Endothelial cell of hepatic sinusoid (primary cell): ENCODE results near the gene SEC24C.
"Not testable (repeated sequence)": the region's sequence is repeated elsewhere in the genome, so short reads cannot be mapped to it uniquely, and the experiment has no call there.

ENCODE experiments used
- in situ Hi-C: cut with HindIII; loops from 2 replicates; pipeline ENCODE4 v1.10.0; 2017; ENCODE audit warnings: low sequenced_read_pairs

The SEC24C gene

DNA sequence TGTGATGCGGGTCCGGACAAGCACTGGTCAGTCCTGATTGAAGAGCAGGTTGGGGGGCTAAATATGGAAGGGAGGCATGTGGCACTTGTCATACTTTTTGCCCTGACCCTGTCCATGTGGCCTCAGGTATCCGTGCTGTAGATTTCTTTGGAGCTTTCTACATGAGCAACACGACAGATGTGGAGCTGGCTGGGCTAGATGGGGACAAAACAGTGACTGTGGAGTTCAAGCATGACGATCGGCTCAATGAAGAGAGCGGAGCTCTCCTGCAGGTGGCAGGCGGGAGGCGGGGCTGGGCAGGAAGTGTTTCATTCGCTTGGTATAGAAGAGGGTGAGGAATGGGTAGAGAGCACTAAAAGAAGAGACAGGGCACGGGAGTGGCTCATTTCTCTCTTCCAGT is 24.7 kb downstream of the SEC24C start:
- in situ Hi-C loops, result no loop called here

DNA sequence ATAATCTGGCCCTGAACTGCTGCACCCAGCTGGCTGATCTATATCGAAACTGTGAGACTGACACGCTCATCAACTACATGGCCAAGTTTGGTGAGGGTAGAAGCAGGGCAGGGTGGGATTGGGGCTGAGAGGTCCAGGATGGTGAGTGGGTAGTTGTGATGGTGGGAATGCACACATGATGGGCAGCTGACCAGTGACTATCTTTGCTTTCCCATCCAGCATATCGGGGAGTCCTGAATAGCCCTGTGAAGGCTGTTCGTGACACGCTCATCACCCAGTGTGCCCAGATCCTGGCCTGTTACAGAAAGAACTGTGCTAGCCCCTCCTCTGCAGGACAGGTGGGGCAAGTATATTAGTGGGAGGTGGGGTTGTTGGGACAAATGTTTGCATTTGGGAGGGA is 25.2 kb downstream of the SEC24C start:
- in situ Hi-C loops, result no loop called here

DNA sequence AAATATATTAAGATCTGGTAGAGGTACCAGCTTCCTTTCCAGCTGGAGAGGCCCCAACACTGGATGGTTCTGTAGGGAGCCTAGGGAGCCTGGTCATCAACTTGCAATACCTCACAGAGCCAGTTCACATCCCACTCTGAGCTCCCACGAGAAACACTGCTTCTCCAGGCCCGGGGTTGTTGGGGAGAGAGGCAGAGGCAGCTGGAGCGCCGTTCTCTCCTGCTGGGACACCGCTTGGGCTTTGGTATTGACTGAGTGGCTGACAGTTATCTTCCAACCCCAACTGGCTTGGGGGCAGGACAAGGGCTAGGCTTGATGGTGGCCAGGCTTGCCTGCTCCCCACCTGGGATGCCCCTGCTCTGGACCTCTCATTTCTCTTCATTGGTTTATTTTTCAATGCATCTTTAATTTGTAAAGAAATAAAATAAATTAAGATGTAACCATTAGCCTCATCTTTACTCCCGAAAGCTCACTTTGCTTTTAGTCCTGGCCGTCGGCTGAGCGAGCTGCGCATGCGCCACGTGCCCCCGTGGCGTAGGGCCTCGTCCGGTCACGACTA is 27.6 kb downstream of the SEC24C start:
- in situ Hi-C loops, result no loop called here

DNA sequence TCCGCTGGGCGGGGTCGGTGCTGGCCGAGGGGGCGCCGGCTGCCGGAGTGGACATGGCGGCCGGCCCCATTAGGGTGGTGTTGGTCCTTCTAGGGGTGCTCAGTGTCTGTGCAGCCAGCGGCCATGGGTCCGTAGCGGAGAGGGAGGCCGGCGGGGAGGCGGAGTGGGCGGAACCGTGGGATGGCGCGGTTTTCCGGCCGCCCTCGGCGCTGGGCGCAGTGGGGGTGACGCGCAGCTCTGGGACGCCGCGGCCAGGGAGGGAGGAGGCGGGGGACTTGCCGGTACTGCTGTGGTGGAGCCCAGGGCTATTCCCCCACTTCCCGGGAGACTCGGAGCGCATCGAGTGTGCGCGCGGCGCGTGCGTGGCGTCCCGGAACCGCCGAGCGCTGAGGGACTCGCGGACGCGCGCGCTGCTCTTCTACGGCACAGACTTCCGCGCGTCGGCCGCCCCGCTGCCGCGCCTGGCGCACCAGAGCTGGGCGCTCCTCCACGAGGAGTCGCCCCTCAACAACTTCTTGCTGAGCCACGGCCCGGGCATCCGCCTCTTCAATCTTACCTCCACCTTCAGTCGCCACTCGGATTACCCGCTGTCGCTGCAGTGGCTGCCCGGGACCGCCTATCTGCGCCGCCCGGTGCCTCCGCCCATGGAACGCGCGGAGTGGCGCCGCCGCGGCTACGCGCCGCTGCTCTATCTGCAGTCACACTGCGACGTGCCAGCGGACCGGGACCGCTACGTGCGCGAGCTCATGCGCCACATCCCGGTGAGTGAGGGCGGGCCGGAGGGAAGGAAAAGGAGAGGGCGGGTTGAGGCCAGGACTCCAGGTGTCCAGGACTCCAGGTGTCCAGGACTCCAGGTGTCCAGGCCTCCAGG is 28.3 kb downstream of the SEC24C start:
- in situ Hi-C loops, result no loop called here

DNA sequence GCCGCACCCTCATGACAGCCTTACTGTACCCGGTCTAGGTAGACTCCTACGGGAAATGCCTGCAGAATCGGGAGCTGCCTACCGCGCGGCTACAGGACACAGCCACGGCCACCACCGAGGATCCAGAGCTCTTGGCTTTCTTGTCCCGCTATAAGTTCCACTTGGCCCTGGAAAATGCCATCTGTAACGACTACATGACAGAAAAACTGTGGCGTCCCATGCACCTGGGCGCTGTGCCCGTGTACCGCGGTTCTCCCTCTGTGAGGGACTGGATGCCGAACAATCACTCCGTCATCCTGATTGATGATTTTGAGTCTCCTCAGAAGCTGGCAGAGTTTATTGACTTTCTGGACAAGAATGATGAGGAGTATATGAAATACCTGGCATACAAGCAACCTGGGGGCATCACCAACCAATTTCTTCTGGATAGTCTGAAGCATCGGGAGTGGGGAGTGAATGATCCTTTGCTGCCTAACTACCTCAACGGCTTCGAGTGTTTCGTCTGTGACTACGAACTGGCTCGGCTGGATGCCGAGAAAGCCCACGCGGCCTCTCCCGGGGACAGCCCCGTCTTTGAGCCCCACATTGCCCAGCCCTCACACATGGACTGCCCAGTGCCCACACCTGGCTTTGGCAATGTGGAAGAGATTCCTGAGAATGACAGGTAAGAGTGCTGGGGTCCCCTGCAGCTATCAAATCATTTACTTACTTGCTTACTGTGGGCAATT is 29.1 kb downstream of the SEC24C start:
- in situ Hi-C loops, result no loop called here

DNA sequence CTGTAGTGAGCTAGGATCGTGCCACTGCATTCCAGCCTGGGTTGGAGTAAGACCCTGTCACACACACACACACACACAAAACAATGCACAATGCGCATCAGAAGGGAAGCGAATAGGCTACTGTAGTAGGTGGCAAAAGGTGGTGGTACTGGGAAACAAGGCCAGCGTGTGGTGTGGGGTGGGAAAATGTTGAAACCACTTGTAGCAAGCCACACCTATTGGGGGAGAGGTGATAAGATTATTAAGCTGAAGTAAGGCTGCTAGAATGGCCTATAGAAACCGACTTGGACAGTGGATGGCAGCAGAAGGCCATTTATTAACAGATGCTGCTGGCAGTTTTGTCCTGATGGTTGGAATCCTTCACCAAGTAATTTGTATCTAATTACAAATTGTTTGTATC is 30.5 kb downstream of the SEC24C start:
- in situ Hi-C loops, result no loop called here

DNA sequence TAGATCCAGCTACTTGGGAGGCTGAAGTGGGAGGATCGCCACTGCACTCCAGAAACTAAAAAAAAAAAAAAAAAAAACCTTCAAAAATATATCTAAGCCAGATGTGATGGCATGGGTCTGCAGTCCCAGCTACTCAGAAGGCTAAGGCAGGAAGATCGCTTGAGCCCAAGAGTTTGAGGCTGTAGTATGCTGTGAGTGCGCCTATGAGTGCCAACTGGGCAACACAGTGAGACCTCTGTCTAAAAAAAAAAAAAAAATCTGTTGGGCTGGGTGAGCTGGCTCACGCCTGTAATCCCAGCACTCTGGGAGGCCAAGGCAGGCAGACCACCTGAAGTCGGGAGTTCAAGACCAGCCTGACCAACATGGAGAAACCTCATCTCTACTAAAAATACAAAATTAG is 34.8 kb downstream of the SEC24C start:
- in situ Hi-C loops, result no loop called here

DNA sequence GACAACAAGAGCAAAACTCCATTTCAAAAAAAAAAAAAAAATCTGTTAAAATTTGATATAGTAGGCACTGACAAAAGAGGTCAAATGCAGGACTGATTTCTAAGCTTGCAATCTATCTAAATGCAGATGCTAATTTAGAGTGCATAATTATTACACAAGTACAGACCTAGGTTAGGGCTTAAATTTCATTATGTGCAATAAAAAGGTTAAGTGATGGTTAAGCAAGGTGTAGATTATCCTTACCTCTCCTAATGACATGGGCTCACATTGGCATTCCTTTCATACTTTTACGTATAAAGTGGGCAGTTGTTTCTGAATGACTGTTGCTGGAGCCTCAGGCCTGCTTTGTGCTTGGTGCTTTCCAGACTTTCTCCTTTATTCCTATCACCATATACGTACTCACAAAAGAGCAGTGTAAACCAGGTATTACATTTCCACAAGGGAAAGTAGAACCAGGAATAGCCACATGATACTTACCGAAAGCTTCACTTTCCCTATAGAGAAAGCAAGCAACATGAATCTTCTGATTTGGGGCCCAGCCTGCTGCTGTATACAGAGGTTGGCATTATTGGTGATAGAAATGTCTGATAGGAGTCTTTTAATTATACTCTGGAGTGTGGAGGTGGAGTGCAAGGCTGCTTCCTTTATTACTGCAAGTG is 35.5 kb downstream of the SEC24C start:
- in situ Hi-C loops, result no loop called here

DNA sequence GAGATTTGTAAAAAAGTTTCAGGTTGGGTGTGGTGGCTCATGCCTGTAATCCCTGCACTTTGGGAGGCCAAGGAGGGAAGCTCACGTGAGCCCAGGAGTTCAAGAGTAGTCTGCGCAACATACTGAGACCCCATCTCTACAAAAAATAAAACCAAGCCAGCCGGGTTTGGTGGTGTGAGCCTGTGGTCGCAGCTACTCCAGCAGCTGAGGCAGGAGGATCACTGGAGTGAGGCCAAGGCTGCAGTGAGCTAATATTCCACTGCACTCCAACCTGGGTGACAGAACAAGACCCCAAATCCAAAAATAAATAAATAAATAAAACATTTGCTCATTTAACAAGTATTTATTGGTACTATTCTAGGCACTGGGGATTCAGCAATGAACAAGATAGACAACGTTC is 36.1 kb downstream of the SEC24C start:
- in situ Hi-C loops, result no loop called here

DNA sequence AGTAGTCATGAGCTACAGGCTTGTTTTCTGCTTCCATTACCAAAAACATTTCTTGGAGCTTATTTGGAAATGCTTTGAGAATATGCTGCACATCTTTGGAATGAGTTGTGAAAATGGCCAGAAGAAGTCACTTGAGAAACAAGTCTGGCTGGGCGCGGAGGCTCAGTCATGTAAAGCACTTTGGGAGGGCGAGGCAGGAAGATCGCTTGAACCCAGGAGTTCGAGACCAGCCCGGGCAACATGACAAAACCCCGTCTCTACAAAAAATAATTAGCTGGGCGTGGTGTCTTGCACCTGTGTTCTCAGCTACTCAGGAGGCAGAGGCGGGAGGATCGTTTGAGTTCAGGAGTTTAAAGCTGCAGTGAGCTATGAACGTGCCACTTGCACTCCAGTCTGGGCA is 36.8 kb downstream of the SEC24C start:
- in situ Hi-C loops, result no loop called here

DNA sequence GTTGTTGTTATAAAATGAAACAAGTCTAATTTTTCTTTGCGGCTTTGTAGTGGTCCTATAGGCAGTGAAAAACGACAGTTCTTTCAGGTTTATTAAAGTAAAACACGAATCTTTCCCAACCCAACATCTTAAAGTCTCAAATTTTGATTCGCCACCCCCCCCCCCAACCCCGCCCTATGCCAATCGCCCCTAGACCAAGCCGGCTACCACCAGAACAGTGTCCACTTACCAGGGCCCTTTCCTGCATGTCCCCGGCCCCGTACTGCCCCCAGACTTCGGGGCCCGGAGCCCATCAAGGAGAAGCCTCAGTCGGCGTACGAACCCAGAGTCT is 37.3 kb downstream of the SEC24C start:
- in situ Hi-C loops, result no loop called here

DNA sequence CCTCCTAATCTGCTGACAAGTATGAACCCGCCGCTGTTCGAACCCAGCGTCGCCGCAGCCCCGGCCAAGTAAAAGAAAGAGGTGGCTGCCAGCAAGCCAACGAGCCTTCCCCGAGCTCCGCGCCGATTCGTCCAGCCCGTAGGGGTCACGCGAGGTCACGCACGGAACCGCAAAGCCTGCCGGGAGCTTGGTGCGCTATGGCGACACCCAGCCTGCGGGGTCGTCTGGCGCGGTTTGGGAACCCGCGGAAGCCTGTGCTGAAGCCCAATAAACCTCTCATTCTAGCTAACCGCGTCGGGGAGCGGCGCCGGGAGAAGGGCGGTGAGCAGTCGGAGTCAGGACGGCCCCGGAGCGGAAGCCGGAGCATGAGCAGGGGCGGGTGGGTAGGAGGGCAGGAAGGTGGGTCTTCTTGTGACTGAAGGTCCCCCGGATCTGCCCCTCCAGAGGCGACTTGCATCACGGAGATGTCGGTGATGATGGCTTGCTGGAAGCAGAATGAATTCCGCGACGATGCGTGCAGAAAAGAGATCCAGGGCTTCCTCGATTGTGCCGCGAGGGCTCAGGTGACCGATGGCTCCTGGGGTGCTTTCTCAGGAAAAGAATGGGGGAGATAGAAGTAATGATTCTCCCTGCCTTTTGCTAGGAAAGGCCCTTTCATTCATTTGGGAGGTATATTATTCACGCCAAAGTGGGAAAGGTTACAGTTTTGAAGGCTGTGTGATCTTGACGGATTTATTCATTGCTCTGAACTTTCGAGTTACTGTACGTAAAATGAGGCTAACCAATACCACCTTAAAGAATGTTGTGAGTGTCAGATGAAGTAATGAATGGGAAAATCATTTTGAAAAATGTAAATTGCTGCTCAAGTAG is 37.9 kb downstream of the SEC24C start, which contains the start of gene CHCHD1:
TSS of gene CHCHD1 (plus strand) at position 170 of the 870 bp plus-strand sequence. CDS start at position 198, 28 bp downstream.
- in situ Hi-C loops, result no loop called here

DNA sequence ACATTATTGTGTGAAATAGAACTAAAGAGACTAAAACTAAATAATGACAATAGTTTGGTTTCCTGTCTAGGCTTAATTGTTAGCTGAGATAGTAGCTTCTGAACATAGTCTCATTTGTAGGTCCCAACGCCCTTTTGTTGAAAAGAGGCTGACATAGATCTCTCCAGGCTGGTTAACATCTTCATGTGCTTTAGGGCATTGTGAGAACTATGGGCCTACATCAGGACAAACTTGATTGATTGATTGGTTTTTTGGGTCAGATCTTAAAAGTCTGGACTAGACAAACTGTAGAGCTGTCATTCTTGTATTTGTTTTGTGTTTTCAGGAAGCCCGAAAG is 38.5 kb downstream of the SEC24C start:
- in situ Hi-C loops, result no loop called here

DNA sequence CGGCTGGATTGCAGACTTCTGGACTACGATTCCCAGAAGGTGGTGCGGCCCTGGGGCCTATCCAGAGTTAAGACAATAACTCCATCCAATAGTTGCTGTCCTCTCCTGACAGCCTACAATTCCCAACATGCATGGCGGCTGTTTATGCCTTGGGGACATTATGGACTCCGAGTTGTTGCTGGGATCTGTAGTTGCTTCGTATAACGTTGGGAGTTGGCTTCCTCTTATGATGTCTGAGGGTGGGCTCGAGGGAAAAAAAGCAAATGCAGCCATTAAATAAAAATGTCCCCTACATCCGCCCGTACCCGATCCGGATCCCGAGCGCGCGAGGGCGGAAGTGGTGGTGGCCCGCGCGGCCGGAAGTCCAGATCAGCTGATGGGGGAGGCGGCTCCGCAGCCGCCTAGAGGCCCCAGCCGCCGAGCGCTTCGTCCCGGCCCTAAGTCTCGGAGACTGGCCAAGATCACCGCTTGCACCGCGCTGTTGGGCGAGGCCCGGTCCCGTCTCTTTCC is 41.1 kb downstream of the SEC24C start, which contains the start of gene ZSWIM8:
TSS of gene ZSWIM8 (plus strand) at position 396 of the 510 bp plus-strand sequence. CDS start 273 bp downstream, outside the sequence.
- in situ Hi-C loops, result no loop called here

DNA sequence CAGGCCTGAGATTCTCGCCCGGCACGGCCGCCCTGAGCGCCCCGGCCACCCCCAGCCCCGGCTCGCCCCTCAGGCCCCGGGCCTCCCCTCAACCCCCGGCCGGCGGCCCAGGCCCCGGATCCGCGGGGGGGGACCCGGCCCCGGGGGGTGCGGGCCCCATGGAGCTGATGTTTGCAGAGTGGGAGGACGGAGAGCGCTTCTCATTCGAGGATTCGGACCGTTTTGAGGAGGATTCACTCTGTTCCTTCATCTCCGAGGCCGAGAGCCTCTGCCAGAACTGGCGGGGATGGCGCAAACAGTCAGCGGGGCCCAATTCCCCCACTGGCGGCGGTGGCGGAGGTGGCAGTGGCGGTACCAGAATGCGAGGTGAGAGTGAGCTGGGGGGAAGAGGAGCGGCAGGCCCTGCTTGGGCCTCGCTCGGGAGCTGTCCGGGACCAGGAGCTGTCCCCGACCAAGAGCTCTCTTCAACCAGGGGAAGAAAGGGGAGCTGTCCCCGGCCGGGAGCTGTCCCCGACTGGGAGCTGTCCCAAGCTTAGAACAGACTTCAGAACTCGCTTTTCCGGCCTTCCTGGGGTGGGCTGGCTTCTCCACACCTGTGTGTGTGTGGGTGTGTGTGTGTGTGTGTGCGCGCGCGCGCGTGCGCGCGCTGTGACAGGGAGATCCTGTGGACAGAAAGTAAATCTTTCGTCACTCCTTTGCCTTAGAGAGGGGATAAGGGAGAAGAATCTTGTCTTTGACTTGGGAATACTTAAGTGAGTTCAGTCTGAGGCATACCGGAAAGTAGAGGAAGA is 41.7 kb downstream of the SEC24C start:
- in situ Hi-C loops, result no loop called here

DNA sequence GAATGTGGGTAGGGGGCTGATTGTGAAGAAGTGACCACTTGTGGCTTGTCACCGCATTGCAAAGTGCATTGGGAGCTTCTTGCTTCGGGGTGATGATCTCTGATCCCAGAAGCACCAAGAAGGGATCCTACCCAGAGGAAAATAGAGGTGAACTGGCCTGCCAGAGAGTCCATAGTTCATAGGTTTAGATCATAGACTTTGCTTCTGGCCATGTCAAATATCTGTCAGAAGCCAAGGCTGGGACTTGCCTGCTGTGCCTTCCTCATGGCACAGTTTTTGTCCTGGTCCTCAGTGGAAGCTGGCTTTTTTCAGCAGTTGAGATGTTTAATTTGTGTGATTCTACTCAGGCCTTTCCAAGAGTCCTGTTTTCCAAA is 42.3 kb downstream of the SEC24C start:
- in situ Hi-C loops, result no loop called here

DNA sequence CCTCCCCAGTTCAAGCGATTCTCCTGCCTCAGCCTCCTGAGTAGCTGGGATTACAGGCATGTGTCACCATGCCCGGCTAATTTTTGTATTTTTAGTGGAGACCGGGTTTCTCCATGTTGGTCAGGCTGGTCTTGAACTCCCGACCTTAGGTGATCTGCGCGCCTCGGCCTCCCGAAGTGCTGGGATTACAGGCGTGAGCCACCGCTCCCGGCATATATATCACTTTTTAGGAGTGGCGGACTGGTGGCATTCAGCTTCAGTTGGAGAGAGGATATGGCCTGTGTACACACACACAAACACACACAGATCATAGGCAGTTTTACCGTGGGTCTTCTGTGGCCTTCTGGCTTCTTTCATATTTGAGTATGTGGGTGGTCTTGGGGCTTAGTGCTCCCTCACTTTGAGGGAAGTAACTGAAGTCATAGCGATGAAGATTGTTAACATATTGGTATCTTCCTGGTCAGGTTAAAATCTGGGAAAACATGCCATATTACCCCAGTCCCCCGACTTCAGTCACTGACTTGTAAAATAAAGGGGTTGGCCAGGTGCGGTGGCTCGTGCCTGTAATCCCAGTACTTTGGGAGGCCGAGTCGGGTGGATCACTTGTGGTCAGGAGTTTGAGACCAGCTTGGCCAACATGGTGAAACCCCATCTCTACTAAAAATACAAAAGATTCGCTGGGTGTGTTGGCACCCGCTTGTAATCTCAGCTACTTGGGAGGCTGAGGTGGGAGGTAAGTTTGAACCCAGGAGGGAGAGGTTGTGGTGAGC is 43.0 kb downstream of the SEC24C start:
- in situ Hi-C loops, result not testable (repeated sequence)

DNA sequence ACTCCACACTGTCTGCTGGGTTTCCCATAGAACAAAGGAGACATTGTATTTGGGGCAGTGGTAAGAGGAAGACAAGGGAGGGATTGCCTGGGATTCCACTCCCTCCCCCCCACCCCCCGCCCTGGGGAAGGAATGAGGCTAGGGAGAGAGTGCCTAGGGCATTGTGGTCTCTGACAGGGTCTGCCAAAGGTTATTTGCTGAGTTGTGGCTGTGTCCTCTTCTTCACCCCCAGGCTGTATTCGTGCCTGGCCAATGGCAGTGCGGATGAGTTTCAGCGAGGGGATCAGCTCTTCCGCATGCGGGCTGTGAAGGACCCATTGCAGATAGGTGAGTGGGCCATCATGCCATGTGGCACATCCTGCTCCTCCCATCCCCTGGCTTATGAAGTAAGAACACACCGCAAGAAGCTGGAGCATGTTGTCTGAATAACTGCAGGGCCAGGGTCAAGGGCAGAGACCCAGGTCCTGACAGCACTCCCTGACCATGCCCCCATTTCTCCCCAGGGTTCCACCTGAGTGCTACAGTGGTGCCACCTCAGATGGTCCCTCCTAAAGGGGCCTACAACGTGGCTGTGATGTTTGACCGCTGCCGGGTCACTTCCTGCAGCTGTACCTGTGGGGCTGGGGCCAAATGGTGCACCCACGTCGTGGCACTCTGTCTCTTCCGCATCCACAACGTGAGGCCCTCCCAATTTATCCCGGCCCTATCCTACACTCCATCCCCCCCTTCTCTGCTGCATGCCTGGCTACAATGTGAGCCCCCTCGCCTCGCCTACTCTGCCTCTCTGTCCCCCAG is 44.9 kb downstream of the SEC24C start:
- in situ Hi-C loops, result no loop called here
